ENCODE results near the gene PCLO. TPM values are rescaled to one million over a fixed set of nuclear protein-coding genes. Genes with fewer than 3 reads are reported as not detected.

PCLO gene
- total RNA-seq, 1 donor from 2014 or later: 17.4 TPM

GRCh38 chr7:82742163-82742562, 420.5 kb downstream of the PCLO start:
- H3K27me3 Mint-ChIP-seq (ENCODE audit: unreplicated experiment): no peaks in the 10 kb centered on the region
- DNase-seq: no peak
- no peaks in the 10 kb centered on the region for H3K4me1 Mint-ChIP-seq (ENCODE audit: low read depth, unreplicated experiment)
- H3K4me3 Mint-ChIP-seq (ENCODE audit: unreplicated experiment): no peak overlapping the region
- TF ChIP-seq, protein P1, sequence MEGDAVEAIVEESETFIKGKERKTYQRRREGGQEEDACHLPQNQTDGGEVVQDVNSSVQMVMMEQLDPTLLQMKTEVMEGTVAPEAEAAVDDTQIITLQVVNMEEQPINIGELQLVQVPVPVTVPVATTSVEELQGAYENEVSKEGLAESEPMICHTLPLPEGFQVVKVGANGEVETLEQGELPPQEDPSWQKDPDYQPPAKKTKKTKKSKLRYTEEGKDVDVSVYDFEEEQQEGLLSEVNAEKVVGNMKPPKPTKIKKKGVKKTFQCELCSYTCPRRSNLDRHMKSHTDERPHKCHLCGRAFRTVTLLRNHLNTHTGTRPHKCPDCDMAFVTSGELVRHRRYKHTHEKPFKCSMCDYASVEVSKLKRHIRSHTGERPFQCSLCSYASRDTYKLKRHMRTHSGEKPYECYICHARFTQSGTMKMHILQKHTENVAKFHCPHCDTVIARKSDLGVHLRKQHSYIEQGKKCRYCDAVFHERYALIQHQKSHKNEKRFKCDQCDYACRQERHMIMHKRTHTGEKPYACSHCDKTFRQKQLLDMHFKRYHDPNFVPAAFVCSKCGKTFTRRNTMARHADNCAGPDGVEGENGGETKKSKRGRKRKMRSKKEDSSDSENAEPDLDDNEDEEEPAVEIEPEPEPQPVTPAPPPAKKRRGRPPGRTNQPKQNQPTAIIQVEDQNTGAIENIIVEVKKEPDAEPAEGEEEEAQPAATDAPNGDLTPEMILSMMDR (IDR thresholded peaks at IDR 0.05; ENCODE audit: partially characterized antibody, unreplicated experiment): no peak
- H3K36me3 Mint-ChIP-seq (ENCODE audit: unreplicated experiment): no peaks in the 10 kb centered on the region
- no peak overlapping the region for H3K27ac Mint-ChIP-seq (ENCODE audit: unreplicated experiment)
- H3K9me3 Mint-ChIP-seq (ENCODE audit: unreplicated experiment): peaks cover 3% of the 10 kb centered on the region

- no peaks in the 10 kb centered on the region for H3K4me1 Mint-ChIP-seq (ENCODE audit: low read depth, unreplicated experiment)
- no peaks in the 10 kb centered on the region for H3K36me3 Mint-ChIP-seq (ENCODE audit: unreplicated experiment)
- H3K4me3 Mint-ChIP-seq (ENCODE audit: unreplicated experiment): no peak overlapping the region
- peaks cover 3% of the 10 kb centered on the region for H3K9me3 Mint-ChIP-seq (ENCODE audit: unreplicated experiment)
- H3K27ac Mint-ChIP-seq (ENCODE audit: unreplicated experiment): no peak overlapping the region
- no peak for DNase-seq
- TF ChIP-seq, protein P1 (IDR thresholded peaks at IDR 0.05; ENCODE audit: partially characterized antibody, unreplicated experiment): no peak
- H3K27me3 Mint-ChIP-seq (ENCODE audit: unreplicated experiment): no peaks in the 10 kb centered on the region
Observed at GRCh38 chr7:82741493-82741892, 421.2 kb downstream of the PCLO start.

DNA sequence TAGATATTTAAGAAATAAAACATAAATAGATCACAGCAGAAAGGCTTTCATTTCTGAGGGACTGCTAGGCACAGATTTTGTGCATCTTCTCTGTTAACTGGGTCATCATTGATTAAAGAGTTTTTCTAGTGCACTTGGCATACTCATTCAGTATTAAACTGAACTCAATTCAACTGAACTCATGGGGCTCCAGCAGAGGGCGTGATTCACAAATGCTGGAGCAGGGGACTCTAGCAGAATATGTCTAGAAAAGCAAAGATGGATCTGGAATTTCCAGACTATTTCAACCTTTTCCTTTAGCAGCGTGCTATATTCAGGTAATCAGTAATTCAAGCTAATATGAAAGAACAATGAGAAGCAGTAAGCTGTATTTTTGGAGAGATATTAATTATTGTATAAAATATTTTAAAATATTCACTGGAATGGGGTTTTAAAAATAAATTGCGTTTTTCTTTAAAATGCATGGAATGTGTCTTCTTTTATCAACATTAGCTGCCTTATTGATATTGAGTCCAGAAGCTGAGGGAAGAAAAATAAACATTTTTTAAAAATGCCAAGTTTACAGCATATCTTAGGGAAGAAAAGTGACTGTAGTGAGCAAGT, 422.3 kb downstream of the PCLO start:
- Mint-ChIP-seq H3K4me1 (ENCODE audit: low read depth, unreplicated experiment) (no peaks in the 10 kb centered on the region), H3K4me3 (ENCODE audit: unreplicated experiment) (no peak overlapping the region), H3K27me3 (ENCODE audit: unreplicated experiment) (no peaks in the 10 kb centered on the region), H3K27ac (ENCODE audit: unreplicated experiment) (no peak overlapping the region), H3K36me3 (ENCODE audit: unreplicated experiment) (no peaks in the 10 kb centered on the region), H3K9me3 (ENCODE audit: unreplicated experiment) (peaks cover 2% of the 10 kb centered on the region)
- TF ChIP-seq, protein P1 (IDR thresholded peaks at IDR 0.05; ENCODE audit: partially characterized antibody, unreplicated experiment): peak; percentile 78
- peak; percentile 80 for DNase-seq

GRCh38 chr7:82736633-82737032, 426.1 kb downstream of the PCLO start:
- Mint-ChIP-seq H3K4me1 (ENCODE audit: low read depth, unreplicated experiment) (peaks cover 2% of the 10 kb centered on the region), H3K36me3 (ENCODE audit: unreplicated experiment) (no peaks in the 10 kb centered on the region), H3K27me3 (ENCODE audit: unreplicated experiment) (no peaks in the 10 kb centered on the region), H3K9me3 (ENCODE audit: unreplicated experiment) (no peaks in the 10 kb centered on the region), H3K4me3 (ENCODE audit: unreplicated experiment) (no peak overlapping the region), H3K27ac (ENCODE audit: unreplicated experiment) (no peak overlapping the region)
- no peak for DNase-seq
- TF ChIP-seq, protein P1 (IDR thresholded peaks at IDR 0.05; ENCODE audit: partially characterized antibody, unreplicated experiment): no peak

GRCh38 chr7:82732677-82733076, 430.0 kb downstream of the PCLO start:
- peaks cover 2% of the 10 kb centered on the region for H3K4me1 Mint-ChIP-seq (ENCODE audit: low read depth, unreplicated experiment)
- TF ChIP-seq, protein P1 (IDR thresholded peaks at IDR 0.05; ENCODE audit: partially characterized antibody, unreplicated experiment): no peak
- no peaks in the 10 kb centered on the region for H3K36me3 Mint-ChIP-seq (ENCODE audit: unreplicated experiment)
- H3K4me3 Mint-ChIP-seq (ENCODE audit: unreplicated experiment): no peak overlapping the region
- H3K27ac Mint-ChIP-seq (ENCODE audit: unreplicated experiment): no peak overlapping the region
- DNase-seq: no peak
- no peaks in the 10 kb centered on the region for H3K27me3 Mint-ChIP-seq (ENCODE audit: unreplicated experiment)
- H3K9me3 Mint-ChIP-seq (ENCODE audit: unreplicated experiment): no peaks in the 10 kb centered on the region

All from glutamatergic neuron (in vitro differentiated cells).